ENCODE results near the gene TTLL12. TPM values are rescaled to one million over a fixed set of nuclear protein-coding genes. Genes with fewer than 3 reads are reported as not detected.

Gene TTLL12
- polyA plus RNA-seq, 1 experiment = 5.7 TPM

GRCh38 chr22:43213962-43214361 lies 27.0 kb upstream of the TTLL12 start:
- no peak overlapping the region for H3K4me3 ChIP-seq (ENCODE audit: low read depth, low read length)

GRCh38 chr22:43213051-43213450 lies 26.1 kb upstream of the TTLL12 start:
- Histone ChIP-seq H3K9me3 (ENCODE audit: control insufficient read depth, insufficient read depth, low read length) (no peaks in the 10 kb centered on the region), H3K4me3 (ENCODE audit: low read depth, low read length) (no peak overlapping the region), H3K27me3 (ENCODE audit: control insufficient read depth, insufficient read depth, low read length) (peaks cover 18% of the 10 kb centered on the region), H3K27ac (ENCODE audit: low read depth, low read length) (no peak overlapping the region)
- no peak for TF ChIP-seq CTCF (IDR thresholded peaks at IDR 0.05; ENCODE audit: low read depth, low read length)
- CTCF ChIA-PET = interaction anchor here (1.1 kb wide), 1 partner anchor 173 kb away, joined by 3 read pairs; no protein-coding TSS in a partner anchor
- no peak for DNase-seq (ENCODE audit: low read depth, low spot score)
- POLR2A ChIA-PET = no interaction called here

More at GRCh38 chr22:43213962-43214361, 27.0 kb upstream of the TTLL12 start:
- Histone ChIP-seq H3K27ac (ENCODE audit: low read depth, low read length) (no peak overlapping the region), H3K9me3 (ENCODE audit: control insufficient read depth, insufficient read depth, low read length) (no peaks in the 10 kb centered on the region; the same call in 1 of the 2 replicates), H3K27me3 (ENCODE audit: control insufficient read depth, insufficient read depth, low read length) (peaks cover 24% of the 10 kb centered on the region)
- ChIA-PET CTCF (interaction anchor here (1.1 kb wide), 1 partner anchor 172 kb away, joined by 3 read pairs; no protein-coding TSS in a partner anchor), POLR2A (no interaction called here)
- TF ChIP-seq CTCF (IDR thresholded peaks at IDR 0.05; ENCODE audit: low read depth, low read length) = no peak
- DNase-seq (ENCODE audit: low read depth, low spot score) = no peak

DNA sequence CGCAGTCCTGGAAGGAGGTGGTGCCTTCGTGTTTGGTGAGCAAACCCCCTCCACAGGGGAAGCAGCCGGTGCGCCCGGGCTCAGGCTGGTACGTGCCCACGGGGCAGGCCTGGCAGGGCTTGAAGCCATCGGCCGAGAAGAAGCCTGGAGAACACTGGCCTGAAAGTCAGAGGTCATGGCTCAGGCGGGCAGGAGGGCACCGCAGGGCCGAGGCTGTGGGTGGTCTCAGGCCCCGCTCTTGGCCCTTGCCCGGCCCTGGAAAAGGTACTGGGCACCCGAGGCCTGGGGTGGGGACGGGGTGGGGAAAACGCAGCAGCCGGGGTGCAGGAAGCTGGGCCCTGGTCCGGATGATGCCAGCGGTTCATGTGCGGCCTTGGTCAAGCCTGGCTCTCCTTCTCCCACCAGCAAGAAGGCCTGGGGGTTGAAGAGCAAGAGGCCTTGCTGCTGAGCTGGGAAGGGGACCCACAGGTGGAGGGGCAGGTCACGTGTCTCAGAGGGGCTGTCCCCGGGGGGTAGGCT lies 25.6 kb upstream of the TTLL12 start:
- Histone ChIP-seq H3K9me3 (ENCODE audit: control insufficient read depth, insufficient read depth, low read length) (no peaks in the 10 kb centered on the region), H3K4me3 (ENCODE audit: low read depth, low read length) (no peak overlapping the region)
- CTCF ChIA-PET = interaction anchor here (1.1 kb wide), 1 partner anchor 174 kb away, joined by 3 read pairs; no protein-coding TSS in a partner anchor

DNA sequence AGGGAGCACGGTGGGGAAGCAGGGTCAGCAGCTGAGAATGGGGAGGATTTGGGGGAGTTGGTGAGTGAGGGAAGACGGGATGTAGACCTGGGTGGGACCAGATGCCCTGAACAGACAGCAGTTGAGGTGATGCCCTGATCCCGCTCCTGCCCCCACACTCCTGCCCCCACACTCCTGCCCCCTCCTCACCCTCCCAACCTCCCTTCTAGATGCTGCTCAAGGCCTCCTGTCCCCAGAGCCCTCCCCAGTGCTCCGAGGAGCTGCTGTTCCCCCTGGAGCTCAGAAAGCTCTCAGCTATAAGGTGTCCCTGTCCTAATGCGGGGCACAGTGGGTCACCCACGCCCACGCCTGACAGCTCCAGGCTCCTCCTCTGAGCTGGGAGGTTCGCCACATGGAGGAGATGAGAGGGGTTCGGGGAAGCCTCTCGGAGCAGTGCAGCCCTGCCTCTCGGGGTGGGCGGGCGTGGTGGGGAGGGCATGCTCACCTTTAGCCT lies 25.1 kb upstream of the TTLL12 start:
- no peak for TF ChIP-seq CTCF (IDR thresholded peaks at IDR 0.05; ENCODE audit: low read depth, low read length)
- H3K4me3 ChIP-seq (ENCODE audit: low read depth, low read length) = no peak overlapping the region
- no peaks in the 10 kb centered on the region for H3K9me3 ChIP-seq (ENCODE audit: control insufficient read depth, insufficient read depth, low read length)
- POLR2A ChIA-PET = no interaction called here
- no peak overlapping the region for H3K27ac ChIP-seq (ENCODE audit: low read depth, low read length)
- H3K27me3 ChIP-seq (ENCODE audit: control insufficient read depth, insufficient read depth, low read length) = peaks cover 19% of the 10 kb centered on the region
- CTCF ChIA-PET = no interaction called here
- DNase-seq (ENCODE audit: low read depth, low spot score) = no peak

More for the DNA sequence above, 25.6 kb upstream of the TTLL12 start:
- H3K27me3 ChIP-seq (ENCODE audit: control insufficient read depth, insufficient read depth, low read length) = peaks cover 18% of the 10 kb centered on the region
- no peak overlapping the region for H3K27ac ChIP-seq (ENCODE audit: low read depth, low read length)
- no peak for DNase-seq (ENCODE audit: low read depth, low spot score)
- no peak for TF ChIP-seq CTCF (IDR thresholded peaks at IDR 0.05; ENCODE audit: low read depth, low read length)
- POLR2A ChIA-PET = no interaction called here

DNA sequence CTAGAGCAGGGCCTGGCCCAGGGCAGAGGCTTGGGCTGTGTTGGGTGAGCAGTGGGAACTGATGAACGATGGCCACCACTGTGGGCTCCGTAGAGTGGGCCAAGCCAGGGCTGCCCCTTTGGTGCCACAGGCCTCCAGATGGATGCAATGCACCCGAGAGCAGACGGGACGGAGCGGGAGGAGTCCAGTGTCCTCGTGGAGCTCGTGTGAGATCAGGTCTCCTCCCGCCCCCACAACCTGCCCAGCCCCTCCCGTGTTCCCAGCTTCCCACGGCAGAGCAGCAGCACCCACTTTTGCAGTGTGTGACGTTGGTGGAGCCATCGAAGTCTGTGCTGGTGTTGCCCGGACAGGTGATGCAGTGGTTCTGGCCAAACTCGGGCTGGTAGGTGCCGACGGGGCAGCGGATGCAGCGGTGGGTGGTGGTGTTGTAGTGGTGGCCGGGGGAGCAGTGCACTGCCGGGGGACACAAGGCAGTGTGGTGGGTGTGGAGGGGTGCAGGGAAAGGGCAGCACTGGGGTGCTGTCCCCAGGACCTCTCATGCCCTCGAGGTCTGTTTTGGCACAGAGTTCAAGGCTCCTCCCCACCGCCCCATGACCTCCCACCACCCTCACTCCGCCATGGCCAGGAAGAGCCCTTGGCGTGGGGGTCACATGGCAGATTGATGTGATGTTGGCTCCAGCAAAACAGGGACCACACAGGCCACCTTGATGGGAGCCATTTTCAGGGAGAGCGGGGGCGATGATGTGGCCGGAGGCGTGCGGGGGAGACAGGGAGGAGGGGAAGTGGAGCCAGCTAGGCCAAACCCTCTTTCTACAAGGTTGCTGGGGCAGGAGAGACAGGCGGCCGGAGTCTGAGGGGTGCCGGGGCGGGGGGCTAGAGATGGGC lies 23.9 kb upstream of the TTLL12 start:
- H3K27me3 ChIP-seq (ENCODE audit: control insufficient read depth, insufficient read depth, low read length) = peaks cover 19% of the 10 kb centered on the region
- no peak overlapping the region for H3K4me3 ChIP-seq (ENCODE audit: low read depth, low read length)
- DNase-seq (ENCODE audit: low read depth, low spot score) = no peak
- no peak overlapping the region for H3K27ac ChIP-seq (ENCODE audit: low read depth, low read length)
- no peak for TF ChIP-seq CTCF (IDR thresholded peaks at IDR 0.05; ENCODE audit: low read depth, low read length)
- no peaks in the 10 kb centered on the region for H3K9me3 ChIP-seq (ENCODE audit: control insufficient read depth, insufficient read depth, low read length)
- POLR2A ChIA-PET = no interaction called here
- CTCF ChIA-PET = no interaction called here

Data from AG04450 (cell line).